Hematopoietic multipotent progenitor cell (in vitro differentiated cells): Measurements from ENCODE around the gene IRS1. TPM values are rescaled to one million over a fixed set of nuclear protein-coding genes. Genes with fewer than 3 reads are reported as not detected.

Source experiments
- DNase-seq, 3 donors: peaks; one replicate each; pipeline ENCODE4 v3.0.0-alpha.2; 2011 to 2015; ENCODE audit warnings: low read depth in 2 of 3, low spot score in 2 of 3
- total RNA-seq: library from RNA; depleted of rRNA; stranded (reverse); fragments of >200 nt; gene quantifications from one replicate; pipeline ENCODE4 v1.2.3, GENCODE V29; 2012

Gene IRS1
- total RNA-seq, 1 donor, result under 0.01 TPM

- no peak for DNase-seq
Observed at GRCh38 chr2:226760412-226761194, 39.0 kb downstream of the IRS1 start.

GRCh38 chr2:226759768-226760167 lies 39.9 kb downstream of the IRS1 start:
- DNase-seq, result no peak

- DNase-seq, result no peak
Observed at GRCh38 chr2:226758921-226759640, 40.5 kb downstream of the IRS1 start.

- DNase-seq, result no peak
Observed at GRCh38 chr2:226756131-226756530, 43.5 kb downstream of the IRS1 start.

GRCh38 chr2:226755631-226756030 lies 44.0 kb downstream of the IRS1 start:
- DNase-seq, result no peak

- no peak for DNase-seq
Observed at GRCh38 chr2:226754821-226755604, 44.6 kb downstream of the IRS1 start.

GRCh38 chr2:226752887-226753286 lies 46.7 kb downstream of the IRS1 start:
- DNase-seq, result no peak

- DNase-seq, result no peak
Observed at GRCh38 chr2:226747288-226747687, 52.3 kb downstream of the IRS1 start.

- DNase-seq, result no peak
Observed at GRCh38 chr2:226746196-226746800, 53.3 kb downstream of the IRS1 start.

GRCh38 chr2:226743915-226744314 lies 55.7 kb downstream of the IRS1 start:
- no peak for DNase-seq

- DNase-seq, result no peak
Observed at GRCh38 chr2:226742347-226742746, 57.3 kb downstream of the IRS1 start.

- no peak for DNase-seq
Observed at GRCh38 chr2:226740039-226740648, 59.5 kb downstream of the IRS1 start.

GRCh38 chr2:226739545-226740030 lies 60.0 kb downstream of the IRS1 start:
- DNase-seq, result no peak

GRCh38 chr2:226738821-226739544 lies 60.6 kb downstream of the IRS1 start:
- no peak for DNase-seq

GRCh38 chr2:226738191-226738820 lies 61.3 kb downstream of the IRS1 start:
- no peak for DNase-seq

- DNase-seq, result no peak
Observed at GRCh38 chr2:226736382-226736781, 63.2 kb downstream of the IRS1 start.

- no peak for DNase-seq
Observed at GRCh38 chr2:226733927-226734564, 65.6 kb downstream of the IRS1 start.

- DNase-seq, result no peak
Observed at GRCh38 chr2:226733189-226733858, 66.3 kb downstream of the IRS1 start.
